GM19035 (cell line): ENCODE measurements around the gene GATA2.

Experiments used
- ATAC-seq: cut with Tn5 transposase; IDR thresholded peaks from one replicate; pipeline ENCODE4 v1.9.1; 2021; ENCODE audit not compliant: unreplicated experiment

GATA2 gene

DNA sequence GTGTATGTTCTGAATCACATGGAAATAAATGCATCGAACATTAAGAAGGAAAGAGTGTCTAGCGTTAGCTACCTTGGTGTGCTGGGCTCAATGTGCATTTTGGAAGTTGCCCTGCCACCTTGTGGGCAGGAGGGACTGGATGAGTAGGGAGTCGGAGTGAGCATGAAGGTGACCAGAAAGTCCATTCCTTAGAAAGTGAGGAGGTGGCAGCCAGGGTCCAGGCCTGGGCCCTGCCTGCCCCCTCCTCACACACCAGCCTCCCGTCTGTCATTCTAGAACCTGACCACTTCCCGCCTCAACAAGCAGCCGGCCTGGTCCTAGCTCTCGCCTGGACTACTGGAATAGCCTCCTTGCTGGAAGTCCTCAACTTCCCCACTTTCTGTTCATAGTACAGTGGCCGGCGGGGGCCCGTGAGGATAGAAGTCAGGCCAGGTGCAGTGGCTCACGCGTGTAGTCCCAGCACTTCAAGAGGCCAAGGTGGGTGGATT lies 10.2 kb upstream of the GATA2 start:
- no peak for ATAC-seq

DNA sequence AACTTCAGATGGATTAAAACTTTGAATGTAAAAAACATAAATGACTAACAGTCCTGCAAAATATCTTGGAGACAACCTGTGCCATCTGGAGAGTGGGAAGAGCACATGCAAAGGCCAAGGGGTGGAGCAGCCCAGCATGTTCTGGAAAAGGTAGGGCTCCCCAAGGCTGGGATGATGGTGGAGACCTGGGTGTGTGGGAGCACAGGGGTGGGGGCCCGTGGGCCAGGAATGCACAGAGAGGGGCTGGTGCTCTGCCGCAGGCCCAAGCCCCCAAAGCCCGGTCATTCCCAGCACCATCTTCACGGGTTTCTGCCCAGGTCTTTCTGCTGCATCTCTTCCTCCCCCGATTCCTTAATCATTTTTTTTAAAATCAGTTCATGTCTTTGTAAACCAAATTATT lies 9.7 kb upstream of the GATA2 start:
- ATAC-seq, result no peak

DNA sequence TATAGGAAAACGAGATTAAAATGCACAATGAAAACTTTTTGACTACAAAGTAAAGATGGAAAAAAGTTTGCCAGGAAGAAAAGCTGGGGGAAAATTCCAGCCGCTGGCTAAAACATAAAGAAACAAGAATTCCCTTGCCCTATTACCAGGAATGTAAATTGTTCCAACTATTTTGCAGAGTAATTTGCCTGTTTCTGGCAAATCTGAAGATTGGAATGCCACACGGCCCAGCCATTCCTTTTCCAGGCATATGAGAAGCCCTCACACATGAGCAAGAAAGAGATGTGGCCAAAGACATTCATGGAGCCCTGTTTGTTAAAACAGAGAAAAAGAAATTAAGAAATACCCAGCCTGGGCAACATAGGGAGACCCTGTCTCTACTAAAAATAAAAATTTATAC lies 8.4 kb upstream of the GATA2 start:
- no peak for ATAC-seq

DNA sequence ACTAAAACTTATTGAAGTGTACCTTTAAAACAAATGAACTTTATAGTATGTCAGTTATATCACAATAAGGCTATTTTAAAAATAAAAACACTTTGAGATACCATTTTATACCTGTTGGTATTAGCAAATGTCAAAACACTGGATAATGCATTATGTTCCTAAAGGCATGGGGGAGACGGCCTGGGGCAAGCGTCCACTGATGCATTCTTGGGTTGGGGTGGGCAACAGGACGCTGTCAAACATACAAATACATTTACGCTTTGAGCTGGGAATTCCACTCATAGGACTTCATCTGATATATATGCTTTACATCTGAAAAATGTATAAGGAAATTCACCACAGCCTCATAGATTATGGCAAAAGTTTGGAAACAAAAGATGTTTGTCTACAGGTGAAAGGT lies 7.6 kb upstream of the GATA2 start:
- ATAC-seq, result no peak

DNA sequence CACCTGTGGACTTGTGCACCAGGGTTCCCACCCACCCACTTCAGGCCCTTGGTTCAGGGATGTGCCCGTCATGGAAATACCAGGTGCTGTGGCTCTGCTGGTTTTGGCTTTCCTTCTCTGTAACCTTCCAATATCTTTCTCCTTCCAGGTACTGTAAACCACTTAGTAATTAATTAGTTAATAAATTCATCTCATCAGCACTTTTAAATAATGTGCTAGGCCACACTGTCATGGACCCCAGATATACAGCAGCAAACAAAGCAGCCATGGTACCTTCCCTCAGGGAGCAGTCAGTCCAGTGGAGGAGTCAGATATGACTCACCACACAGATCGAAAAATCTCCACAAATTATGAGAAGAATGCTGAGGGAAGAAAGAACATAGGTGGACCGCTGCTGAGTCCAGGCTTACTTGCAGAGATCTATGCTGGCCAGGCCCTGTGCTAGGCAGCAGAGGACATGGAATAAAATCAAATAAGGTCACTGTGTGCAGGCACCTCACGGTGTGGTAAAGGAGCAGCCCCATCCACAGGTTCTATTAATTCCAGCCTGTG lies 6.8 kb upstream of the GATA2 start:
- ATAC-seq, result no peak

DNA sequence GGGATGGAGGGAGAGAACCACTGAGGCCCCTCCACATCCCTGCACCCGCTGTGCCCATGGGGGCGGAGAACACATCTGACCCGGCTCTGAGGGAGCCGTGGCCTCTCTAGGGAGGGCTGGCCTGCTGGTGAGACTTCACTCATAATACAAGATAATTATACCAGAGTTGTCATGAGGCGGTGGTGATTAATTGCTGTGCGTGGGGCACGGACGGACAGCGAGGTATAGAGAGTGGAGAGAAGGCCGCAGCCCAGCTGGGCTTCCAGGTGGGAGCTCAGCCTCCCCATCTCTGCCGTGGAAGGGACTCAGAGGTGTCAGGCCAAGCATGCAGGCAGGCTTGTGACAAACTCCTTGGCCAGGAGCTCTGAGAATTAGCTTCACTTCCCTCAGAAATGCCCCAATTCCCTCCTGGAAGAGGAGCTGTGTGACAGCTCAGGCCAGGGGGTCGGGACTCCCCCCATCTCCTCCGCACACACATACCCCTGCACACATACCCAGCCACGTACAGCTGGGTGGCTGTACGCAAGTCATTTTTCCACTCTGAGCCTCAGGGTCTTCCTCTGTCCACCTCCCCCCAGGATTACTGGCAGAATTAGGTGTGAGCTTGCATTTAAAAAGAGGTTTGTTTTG lies 6.0 kb upstream of the GATA2 start:
- no peak for ATAC-seq

DNA sequence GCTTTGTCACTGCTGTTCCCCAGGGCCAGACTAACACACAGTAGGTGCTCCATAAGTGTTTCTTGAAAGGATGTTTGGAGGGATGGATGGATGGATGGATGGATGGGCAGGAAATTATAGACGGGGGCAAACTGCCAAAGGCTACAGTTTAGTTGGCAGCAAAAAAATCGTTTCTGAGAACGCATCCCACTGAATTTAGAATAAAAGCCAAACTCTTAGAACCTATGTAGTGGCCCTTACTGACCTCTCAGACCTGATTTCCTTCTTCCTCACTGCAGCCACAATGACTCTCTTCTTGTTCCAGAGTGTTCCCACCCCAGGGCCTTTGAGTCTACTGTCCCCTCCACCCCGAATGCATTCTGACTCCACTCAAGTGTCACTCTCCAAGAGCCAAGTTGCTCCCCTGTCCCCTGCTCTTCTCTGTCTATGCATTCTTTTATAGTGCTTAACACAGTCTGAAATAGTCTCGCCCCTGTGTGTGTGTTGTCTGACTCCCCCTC lies 5.2 kb upstream of the GATA2 start:
- no peak for ATAC-seq

DNA sequence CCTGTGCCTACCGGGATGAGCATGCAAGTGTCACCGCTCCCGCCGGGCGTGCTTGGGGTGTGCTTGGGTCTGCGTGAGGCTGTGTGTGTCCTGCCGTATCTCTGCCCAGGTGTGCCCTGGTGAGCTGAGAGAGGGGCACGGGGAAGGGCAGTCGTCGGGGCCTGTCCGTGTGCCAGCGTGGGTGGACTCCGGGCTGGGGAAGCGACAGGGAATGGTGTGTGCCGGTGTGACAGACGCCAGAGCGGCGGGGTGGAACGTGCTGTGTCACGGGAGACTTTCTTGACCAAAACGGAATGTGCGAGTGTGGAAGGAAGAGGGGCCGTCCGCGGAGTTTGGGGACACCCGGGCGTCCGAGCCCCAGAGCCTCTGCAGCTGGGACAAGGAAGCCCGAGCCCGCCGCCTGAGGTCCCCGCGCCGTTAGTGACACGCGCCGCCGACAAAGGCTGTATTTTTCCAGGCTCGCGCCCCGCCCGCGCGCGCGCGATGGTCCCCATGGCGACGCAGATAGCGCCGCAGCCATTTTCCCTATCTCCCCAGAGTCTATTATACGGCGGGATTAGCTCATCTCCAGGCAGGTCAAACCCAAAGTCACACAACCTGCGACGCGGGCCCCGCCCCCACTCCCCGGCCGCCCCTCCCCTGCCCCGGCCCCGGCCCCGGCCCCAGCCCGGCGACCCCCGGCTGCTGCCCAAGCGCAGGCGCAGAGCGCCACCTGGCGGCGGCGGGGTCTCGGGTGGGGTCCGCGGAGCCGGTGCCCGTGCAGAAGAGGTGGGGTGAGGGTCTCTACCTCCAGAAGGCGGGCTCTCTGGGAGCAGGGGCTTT lies 4.5 kb upstream of the GATA2 start:
- no peak for ATAC-seq

DNA sequence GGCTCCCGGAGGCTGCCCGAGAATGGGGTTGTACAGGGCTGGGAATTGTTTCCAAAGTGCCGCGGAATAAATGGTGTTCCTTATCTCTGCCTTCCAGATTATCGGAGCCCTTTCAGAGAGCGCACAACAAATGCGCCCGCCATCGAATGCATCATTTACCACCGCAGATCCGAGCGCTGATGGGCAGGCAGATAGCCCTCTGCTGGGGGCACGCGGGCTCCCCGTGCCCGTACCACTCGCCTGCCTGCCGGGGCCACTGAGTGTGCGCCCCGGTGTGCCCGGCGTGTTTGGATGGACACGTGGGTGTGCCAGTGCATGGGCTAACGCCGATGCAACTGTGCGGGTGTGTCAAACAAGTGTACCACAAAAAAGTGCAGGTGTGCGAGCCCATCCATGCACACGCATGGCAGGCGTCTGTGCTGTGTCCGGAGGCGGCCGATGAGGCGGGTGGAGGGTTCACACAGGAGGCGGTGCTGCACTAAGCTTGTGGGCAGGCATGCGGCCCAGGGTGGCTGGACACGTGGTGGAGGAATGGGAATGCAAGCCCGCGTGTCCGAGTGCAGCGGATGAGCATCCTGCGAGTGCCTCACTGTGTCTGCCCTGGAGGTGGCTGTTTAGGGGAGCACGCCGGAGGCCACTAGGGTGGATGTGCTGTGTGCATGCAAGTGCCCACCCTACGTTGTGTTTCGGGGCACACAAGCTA lies 3.8 kb upstream of the GATA2 start:
- no peak for ATAC-seq

DNA sequence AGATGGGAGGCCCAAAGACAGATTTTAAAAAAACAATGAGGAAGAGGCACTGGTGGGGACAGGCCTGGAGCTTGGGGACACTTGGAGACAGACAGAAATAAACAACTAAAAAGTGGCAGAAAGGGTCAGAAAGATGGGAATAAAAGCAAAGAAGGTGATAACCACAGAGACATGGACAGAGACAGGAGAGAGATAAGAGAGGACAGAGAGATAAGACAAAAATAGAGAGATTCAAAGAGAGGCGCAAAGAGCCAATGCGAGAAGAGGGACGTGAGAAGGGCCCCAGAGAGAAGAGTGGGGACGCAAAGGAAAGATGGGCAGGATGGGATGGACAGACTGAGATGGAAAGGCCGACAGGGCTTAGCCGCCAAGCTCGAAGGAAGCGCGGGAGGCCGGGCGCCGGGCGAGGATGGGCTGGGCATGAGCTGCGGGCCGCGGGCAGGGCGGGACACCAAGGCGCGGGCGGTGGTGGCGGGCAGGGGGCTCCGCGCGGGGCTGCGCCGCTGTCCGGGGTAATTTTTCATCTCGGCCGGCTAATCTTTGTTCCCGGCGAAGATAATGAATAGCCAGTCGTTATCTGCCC lies 3.1 kb upstream of the GATA2 start:
- no peak for ATAC-seq

DNA sequence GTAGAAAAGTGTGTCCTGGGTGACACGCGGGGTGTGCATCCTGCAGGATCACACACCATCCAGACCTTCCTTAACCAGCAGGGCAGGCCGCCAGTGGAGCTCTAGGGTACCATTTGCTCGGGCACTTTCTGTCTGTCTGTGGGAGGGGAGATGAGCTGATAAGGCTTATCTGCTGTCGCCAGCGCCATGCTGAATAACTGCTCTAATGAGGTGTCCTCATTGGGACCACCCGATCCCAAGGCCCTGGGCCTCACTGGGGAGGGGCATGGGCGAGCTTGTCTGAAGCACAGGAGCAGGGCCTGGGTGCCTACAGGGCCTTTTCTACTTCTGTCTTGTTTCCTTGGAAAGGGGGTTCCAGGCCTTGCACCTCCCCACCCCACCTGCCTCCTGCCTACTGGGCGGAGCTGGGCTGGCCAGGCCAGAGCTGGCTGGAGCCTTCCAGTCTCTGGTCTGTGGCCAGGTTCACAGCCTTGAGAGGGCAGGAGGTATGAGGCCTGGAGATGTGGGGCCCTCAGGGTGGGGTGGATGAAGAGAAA lies 2.5 kb upstream of the GATA2 start:
- no peak for ATAC-seq

DNA sequence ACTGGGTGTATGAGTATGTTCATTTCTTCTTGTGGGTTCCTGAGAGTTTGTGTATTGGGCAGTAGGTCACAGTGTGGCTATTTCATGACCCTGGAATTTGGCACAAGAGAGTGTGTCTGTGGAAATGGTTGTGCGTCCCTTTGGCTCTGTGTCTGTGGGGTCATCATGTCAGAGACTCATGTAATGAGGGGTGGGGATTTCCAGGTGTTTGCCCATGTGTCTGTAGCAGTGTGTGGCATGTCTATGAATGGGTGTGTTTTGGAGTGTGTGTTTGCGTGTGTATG lies 1.3 kb upstream of the GATA2 start:
- no peak for ATAC-seq

DNA sequence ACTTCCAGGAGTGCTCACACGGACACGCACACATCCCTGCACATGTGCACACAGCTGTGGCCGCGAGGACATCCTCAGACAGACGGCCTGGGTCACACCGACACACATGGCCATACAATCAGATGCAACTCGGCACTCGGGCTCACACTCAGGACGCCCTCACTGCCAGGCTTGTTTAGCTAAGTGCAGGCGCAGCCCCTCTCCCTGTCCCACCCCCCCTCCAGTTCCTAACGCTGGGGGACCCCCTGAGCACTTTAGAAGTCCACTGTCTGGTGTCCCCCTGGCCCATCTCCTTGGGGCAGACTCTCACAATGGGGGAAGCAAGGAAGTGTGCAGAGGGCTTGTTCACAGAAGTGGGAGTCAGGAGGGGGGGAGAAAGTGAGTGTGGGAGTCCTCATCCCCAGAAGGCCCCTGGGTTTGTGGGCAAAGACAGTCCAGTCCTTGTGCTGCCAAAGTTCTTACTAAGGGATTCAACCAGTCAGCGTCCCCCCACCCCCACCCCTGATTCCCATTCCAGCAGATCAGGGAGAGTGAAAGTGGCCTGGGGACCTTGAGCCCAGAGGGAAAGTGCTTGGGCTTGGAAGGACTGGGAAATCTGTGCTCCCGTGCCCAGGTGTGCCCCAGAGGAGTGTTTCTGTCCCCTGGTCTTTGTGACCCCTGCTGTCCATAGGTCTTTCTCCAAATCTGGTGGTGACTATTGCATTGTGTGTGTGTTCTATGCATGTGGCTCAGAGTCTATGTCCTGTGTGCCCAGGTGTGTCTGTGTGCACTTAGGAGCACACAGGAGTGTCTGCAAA lies 767 bp upstream of the GATA2 start:
- ATAC-seq, result no peak

DNA sequence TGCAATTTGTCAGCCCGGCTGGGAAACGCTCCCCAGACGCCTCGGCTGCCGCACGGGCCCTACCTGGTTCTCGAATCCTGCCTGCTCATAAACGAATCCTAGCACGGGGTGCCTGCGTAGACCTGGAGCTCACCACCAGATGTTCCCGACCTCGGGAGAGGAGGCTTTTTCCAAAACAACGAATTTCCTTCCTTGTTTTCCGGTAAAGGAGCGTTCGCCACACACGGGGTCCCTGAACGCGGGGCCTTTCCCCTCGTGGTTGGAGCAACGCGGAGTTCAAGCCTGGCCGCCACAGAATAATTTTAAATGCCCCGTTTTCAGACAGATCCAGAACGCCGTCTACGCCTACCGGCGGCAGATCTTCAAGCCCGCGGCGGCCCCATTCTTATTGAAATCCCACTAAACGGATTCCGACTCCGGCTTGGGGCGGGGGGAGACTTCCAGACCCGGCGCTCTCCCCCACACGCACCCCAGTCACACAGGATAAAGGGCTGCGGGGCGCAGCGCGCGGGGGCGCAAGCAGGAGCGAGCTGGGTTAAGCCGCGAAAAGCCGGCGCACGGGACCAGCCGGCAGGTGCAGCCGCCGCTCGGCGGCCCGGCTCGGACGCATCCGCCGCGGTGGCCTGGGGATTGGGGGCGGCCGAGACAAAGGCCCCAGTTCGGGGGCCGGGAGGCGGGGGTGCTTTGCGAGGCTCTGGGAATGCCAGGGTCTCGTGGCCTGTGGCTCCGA lies 895 bp downstream of the GATA2 start:
- no peak for ATAC-seq

DNA sequence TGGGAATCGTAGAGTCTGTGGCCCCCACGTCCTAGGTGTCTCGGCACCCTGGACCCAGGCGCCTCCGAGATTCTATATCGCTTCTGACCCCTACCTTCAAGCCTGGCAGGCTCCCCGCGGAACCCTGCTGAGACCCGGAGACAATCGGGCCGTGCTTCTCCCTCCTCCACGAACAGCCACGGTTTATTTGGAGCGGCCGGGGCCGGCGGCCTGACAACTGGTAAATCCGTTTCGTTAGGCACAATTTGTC lies 1.4 kb downstream of the GATA2 start:
- no peak for ATAC-seq

DNA sequence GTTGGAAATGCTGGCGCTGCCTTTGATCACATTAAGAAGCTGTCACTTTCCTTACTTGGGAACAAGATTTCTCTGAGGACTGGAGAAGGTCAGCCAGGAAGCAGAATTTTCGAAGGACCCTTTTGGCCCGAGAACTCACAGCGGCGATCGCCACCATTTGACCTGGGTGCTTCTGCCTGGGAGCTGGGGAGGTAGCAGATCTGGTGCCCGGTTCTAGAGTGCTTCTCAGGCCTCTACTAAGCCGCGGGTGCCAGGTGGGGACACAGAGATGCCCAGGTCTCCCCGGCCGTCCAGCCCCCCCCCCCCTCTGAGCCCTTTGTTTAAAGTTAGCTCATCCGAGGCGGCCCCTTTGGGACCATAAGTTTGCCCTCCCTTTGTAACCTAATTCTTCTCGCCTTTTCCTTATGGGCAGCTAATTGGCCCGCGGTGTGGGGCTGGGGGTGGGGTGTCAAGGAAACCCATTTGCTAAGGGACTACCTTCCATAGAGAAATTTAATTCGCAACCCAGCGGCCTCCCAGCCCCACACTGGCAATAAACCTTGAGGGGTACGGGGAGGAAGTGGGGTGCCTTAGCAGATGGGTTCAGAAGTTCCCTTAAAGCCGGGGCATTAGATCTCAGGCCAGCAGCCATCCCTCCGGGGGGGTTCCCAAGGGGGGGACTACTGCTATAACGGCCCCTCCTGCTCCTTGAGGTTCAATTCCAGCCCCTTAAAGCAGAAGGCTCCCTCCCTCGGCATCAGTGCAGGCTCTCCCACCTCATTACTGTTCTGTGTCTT lies 1.9 kb downstream of the GATA2 start:
- no peak for ATAC-seq

DNA sequence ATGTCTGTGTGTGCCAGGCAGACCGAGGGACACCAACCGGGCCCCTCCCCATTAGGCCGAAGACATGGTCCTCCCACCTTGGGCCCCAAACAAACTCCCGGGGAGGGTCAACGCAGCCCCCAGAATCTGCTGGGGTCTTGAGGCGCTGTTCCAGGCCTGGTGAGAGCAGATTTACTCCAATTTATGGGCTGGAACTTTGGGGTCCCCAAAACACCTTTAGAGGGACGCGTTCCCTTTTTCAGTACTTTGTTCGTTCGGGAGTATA lies 2.4 kb downstream of the GATA2 start:
- no peak for ATAC-seq

DNA sequence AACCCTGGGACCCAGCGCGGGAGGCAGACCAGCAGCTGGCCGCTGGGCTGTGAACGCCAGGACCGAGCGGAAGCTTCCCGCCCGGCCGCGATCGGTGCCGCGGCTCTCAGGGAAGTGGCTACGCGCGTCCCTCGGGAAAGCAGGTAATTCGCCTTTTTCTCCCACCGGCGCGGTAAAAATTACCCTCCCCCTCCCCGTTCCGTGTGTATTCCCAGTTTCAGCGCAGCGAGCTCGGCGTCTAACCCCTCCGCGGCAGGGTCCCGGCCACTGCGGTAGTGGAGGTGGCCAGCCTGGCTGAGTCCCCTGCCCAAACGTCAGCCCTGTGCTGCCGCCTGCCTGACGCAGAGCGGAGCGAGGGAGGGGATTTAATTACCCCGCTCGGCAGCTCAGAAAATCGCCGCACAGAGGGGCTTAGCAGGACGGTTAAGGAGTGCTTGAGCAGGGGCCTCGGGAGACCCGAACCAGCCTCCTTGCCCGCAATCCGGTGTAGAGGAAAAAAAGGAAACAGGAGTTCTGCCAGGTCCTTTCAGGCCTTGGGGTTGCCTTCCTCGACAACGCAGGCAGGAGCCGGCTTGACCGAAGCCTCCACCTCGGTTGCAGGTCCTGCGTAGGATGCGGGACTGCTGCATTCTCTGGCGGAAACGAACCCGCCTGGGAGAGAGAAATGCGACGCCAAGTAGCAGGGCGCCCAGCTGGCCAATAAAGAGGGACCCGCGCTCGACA lies 2.9 kb downstream of the GATA2 start:
- no peak for ATAC-seq

DNA sequence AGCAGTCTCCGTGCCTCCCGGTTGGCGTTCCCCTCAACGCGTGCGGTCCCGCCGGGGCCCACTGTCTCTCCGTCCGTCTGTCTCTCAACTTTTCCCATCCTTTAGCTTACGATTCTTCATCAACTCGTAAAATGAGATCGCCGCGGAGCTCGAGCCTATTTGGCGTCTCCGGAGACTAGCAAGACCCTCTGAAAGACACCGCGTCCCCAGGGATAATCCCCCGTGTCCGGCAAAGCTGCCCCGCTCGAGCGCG lies 3.4 kb downstream of the GATA2 start:
- ATAC-seq, result no peak
